Mesothelial cell of epicardium (in vitro differentiated cells): ENCODE measurements around the gene RAPSN. TPM values are rescaled to one million over a fixed set of nuclear protein-coding genes. Genes with fewer than 3 reads are reported as not detected.

ENCODE experiments used
- DNase-seq, 2 experiments: peaks; one replicate each; pipeline ENCODE4 v3.0.0; 2021; ENCODE audit warnings: low spot score in 2 of 2; ENCODE audit not compliant: unreplicated experiment in 2 of 2
- H3K27ac Mint-ChIP-seq: 2 replicates; pipeline ENCODE4 v1.8.0; 2021; ENCODE audit warnings: mixed read lengths
- H3K27me3 Mint-ChIP-seq: 2 replicates; pipeline ENCODE4 v1.8.0; 2021; ENCODE audit warnings: low read depth, mixed read lengths
- H3K36me3 Mint-ChIP-seq: 2 replicates; pipeline ENCODE4 v1.8.0; 2021; ENCODE audit warnings: mixed read lengths
- H3K4me1 Mint-ChIP-seq: 2 replicates; pipeline ENCODE4 v1.8.0; 2021; ENCODE audit warnings: mixed read lengths
- H3K4me3 Mint-ChIP-seq: 2 replicates; pipeline ENCODE4 v1.8.0; 2021; ENCODE audit warnings: mild to moderate bottlenecking, moderate library complexity, mixed read lengths
- H3K9me3 Mint-ChIP-seq: 2 replicates; pipeline ENCODE4 v1.8.0; 2021; ENCODE audit warnings: mixed read lengths
- CTCF ChIP-seq: fragments of 200-600 bp; sonication (generic); IDR thresholded peaks from one replicate; pipeline ENCODE4 v1.5.0; 2021; ENCODE audit warnings: antibody characterized with exemption; ENCODE audit not compliant: unreplicated experiment
- total RNA-seq: library from RNA; stranded (reverse); gene quantifications from 3 replicates; pipeline ENCODE4 v1.2.1, GENCODE V29; 2021

RAPSN gene
- total RNA-seq, 1 donor from 2014 or later = 0.31 TPM

GRCh38 chr11:47393163-47394049, 55.5 kb downstream of the RAPSN start:
- H3K4me3 Mint-ChIP-seq = no peak overlapping the region
- H3K27ac Mint-ChIP-seq = no peak overlapping the region
- H3K4me1 Mint-ChIP-seq = no peaks in the 10 kb centered on the region
- no peaks in the 10 kb centered on the region for H3K9me3 Mint-ChIP-seq
- DNase-seq = no peak
- H3K27me3 Mint-ChIP-seq = no peaks in the 10 kb centered on the region
- no peak for TF ChIP-seq CTCF
- H3K36me3 Mint-ChIP-seq = no peaks in the 10 kb centered on the region

GRCh38 chr11:47392546-47393162, 56.3 kb downstream of the RAPSN start:
- TF ChIP-seq CTCF = no peak
- no peak overlapping the region for H3K27ac Mint-ChIP-seq
- H3K9me3 Mint-ChIP-seq = no peaks in the 10 kb centered on the region

GRCh38 chr11:47391711-47392432, 57.1 kb downstream of the RAPSN start:
- TF ChIP-seq CTCF = no peak
- no peak overlapping the region for H3K4me3 Mint-ChIP-seq
- no peaks in the 10 kb centered on the region for H3K9me3 Mint-ChIP-seq
- no peaks in the 10 kb centered on the region for H3K27me3 Mint-ChIP-seq
- no peaks in the 10 kb centered on the region for H3K4me1 Mint-ChIP-seq
- H3K36me3 Mint-ChIP-seq = no peaks in the 10 kb centered on the region
- DNase-seq = no peak
- H3K27ac Mint-ChIP-seq = no peak overlapping the region

More at GRCh38 chr11:47392546-47393162, 56.3 kb downstream of the RAPSN start:
- H3K27me3 Mint-ChIP-seq = no peaks in the 10 kb centered on the region
- no peaks in the 10 kb centered on the region for H3K4me1 Mint-ChIP-seq
- no peak for DNase-seq
- no peaks in the 10 kb centered on the region for H3K36me3 Mint-ChIP-seq
- H3K4me3 Mint-ChIP-seq = no peak overlapping the region

GRCh38 chr11:47391077-47391583, 57.8 kb downstream of the RAPSN start:
- Mint-ChIP-seq H3K4me3 (no peak overlapping the region), H3K9me3 (no peaks in the 10 kb centered on the region), H3K4me1 (no peaks in the 10 kb centered on the region), H3K27ac (no peak overlapping the region), H3K36me3 (no peaks in the 10 kb centered on the region), H3K27me3 (no peaks in the 10 kb centered on the region)
- TF ChIP-seq CTCF = no peak
- no peak for DNase-seq

- H3K36me3 Mint-ChIP-seq = no peaks in the 10 kb centered on the region
- H3K4me3 Mint-ChIP-seq = no peak overlapping the region
- no peaks in the 10 kb centered on the region for H3K9me3 Mint-ChIP-seq
- no peak overlapping the region for H3K27ac Mint-ChIP-seq
- no peaks in the 10 kb centered on the region for H3K27me3 Mint-ChIP-seq
- TF ChIP-seq CTCF = no peak
- no peak for DNase-seq
- no peaks in the 10 kb centered on the region for H3K4me1 Mint-ChIP-seq
Measured at GRCh38 chr11:47390422-47390760, 58.5 kb downstream of the RAPSN start.
